Neural cell (in vitro differentiated cells): ENCODE data around the gene ALG5. TPM values are rescaled to one million over a fixed set of nuclear protein-coding genes. Genes with fewer than 3 reads are reported as not detected.

Experiments used
- H2AFZ ChIP-seq: fragments of 200-600, 300-800 bp; sonication (generic), shearing (Covaris generic); 2 replicates; pipeline ENCODE4 v1.6.0; 2014; ENCODE audit warnings: low read depth, mild to moderate bottlenecking, antibody characterized with exemption, low read length, moderate library complexity
- H3F3A ChIP-seq: fragments of 200-600 bp; shearing (Covaris generic); 2 replicates; pipeline ENCODE4 v1.6.1; 2016; ENCODE audit warnings: mild to moderate bottlenecking, moderate library complexity, mixed read lengths, antibody characterized with exemption, low read length; ENCODE audit not compliant: insufficient read depth, poor library complexity, severe bottlenecking
- H3K27ac ChIP-seq: fragments of 200-600, 300-800 bp; sonication (generic), shearing (Covaris generic); 2 replicates; pipeline ENCODE4 v1.5.1; 2014; ENCODE audit warnings: mild to moderate bottlenecking, low read length, moderate library complexity
- H3K27me3 ChIP-seq: fragments of 300-800, 200-600 bp; sonication (generic), shearing (Covaris generic); 2 replicates; pipeline ENCODE4 v1.6.0; 2014; ENCODE audit warnings: mild to moderate bottlenecking, low read depth, low read length, moderate library complexity; ENCODE audit not compliant: insufficient read depth
- H3K36me3 ChIP-seq: fragments of 300-800, 200-600 bp; sonication (generic), shearing (Covaris generic); 2 replicates; pipeline ENCODE4 v1.5.1; 2014; ENCODE audit warnings: mild to moderate bottlenecking, antibody characterized with exemption, low read length, moderate library complexity; ENCODE audit not compliant: insufficient read depth
- H3K4me2 ChIP-seq: fragments of 300-800, 200-600 bp; sonication (generic), shearing (Covaris generic); 2 replicates; pipeline ENCODE4 v1.6.0; 2014; ENCODE audit warnings: mild to moderate bottlenecking, low read length
- H3K4me3 ChIP-seq: fragments of 300-800, 200-600 bp; sonication (generic), shearing (Covaris generic); 2 replicates; pipeline ENCODE4 v1.5.1; 2014; ENCODE audit warnings: mild to moderate bottlenecking, low read length, moderate library complexity
- H3K79me2 ChIP-seq: fragments of 200-600 bp; shearing (Covaris generic); replicated peaks from 2 replicates; pipeline ENCODE4 v1.6.0; 2014; ENCODE audit warnings: mild to moderate bottlenecking, low read length, moderate library complexity; ENCODE audit not compliant: insufficient read depth
- H3K9ac ChIP-seq: fragments of 300-800, 200-600 bp; sonication (generic), shearing (Covaris generic); 2 replicates; pipeline ENCODE4 v1.6.1; 2016; ENCODE audit warnings: mild to moderate bottlenecking, low read length, mixed read lengths
- H3K9me2 ChIP-seq: fragments of 200-600 bp; shearing (Covaris generic); 2 replicates; pipeline ENCODE4 v1.6.1; 2016; ENCODE audit warnings: mild to moderate bottlenecking, low read length, mixed read lengths; ENCODE audit not compliant: insufficient read depth
- H3K9me3 ChIP-seq: fragments of 200-600, 300-800 bp; sonication (generic), shearing (Covaris generic); 2 replicates; pipeline ENCODE4 v1.6.1; 2016; ENCODE audit warnings: mild to moderate bottlenecking, mixed run types, low read length, moderate library complexity, mixed read lengths
- H4K20me1 ChIP-seq: fragments of 200-600 bp; shearing (Covaris generic); 2 replicates; pipeline ENCODE4 v1.6.1; 2016; ENCODE audit warnings: mild to moderate bottlenecking, mixed run types; ENCODE audit not compliant: insufficient read depth
- EP300 ChIP-seq: fragments of 450-650 bp; conservative IDR thresholded peaks from 2 replicates; pipeline ENCODE4 v1.6.1; 2014; ENCODE audit warnings: antibody characterized with exemption, mild to moderate bottlenecking, moderate library complexity; ENCODE audit not compliant: poor library complexity, severe bottlenecking
- EZH2 ChIP-seq: fragments of 200-600, 300-800 bp; shearing (Covaris generic), sonication (generic); IDR thresholded peaks from 2 replicates; pipeline ENCODE4 v1.6.1; 2014; ENCODE audit warnings: antibody characterized with exemption, low read length, borderline replicate concordance, mild to moderate bottlenecking; ENCODE audit not compliant: insufficient read depth, poor library complexity, severe bottlenecking
- MXI1 ChIP-seq: fragments of 450-650 bp; conservative IDR thresholded peaks from 2 replicates; pipeline ENCODE4 v1.6.1; 2014; ENCODE audit warnings: antibody characterized with exemption, mild to moderate bottlenecking; ENCODE audit not compliant: poor library complexity, severe bottlenecking
- POLR2AphosphoS5 ChIP-seq: IDR thresholded peaks from 2 replicates; pipeline ENCODE4 v1.6.1; 2012
- RAD21 ChIP-seq: fragments of 450-650 bp; conservative IDR thresholded peaks from 2 replicates; pipeline ENCODE4 v1.6.1; 2014; ENCODE audit warnings: antibody characterized with exemption, mild to moderate bottlenecking, moderate library complexity
- SMC3 ChIP-seq: fragments of 450-650 bp; conservative IDR thresholded peaks from 2 replicates; pipeline ENCODE4 v1.6.1; 2014; ENCODE audit warnings: antibody characterized with exemption, mild to moderate bottlenecking, moderate library complexity; ENCODE audit not compliant: poor library complexity
- TAF1 ChIP-seq: IDR thresholded peaks from 2 replicates; pipeline ENCODE4 v1.6.1; 2012; ENCODE audit warnings: low read depth
- polyA plus RNA-seq: library from polyadenylated mRNA; depleted of rRNA; stranded (reverse); fragments of >200 nt; gene quantifications from 2 replicates; pipeline ENCODE4 v1.2.3, GENCODE V29; 2014
- TF ChIP-seq, protein P1 (sequence below): IDR thresholded peaks from 2 replicates; pipeline ENCODE4 v1.6.1; 2012; ENCODE audit warnings: borderline replicate concordance
- TF ChIP-seq, protein P2 (sequence below): fragments of 450-650 bp; IDR thresholded peaks from 2 replicates; pipeline ENCODE4 v1.5.1; 2014; ENCODE audit warnings: antibody characterized with exemption, mild to moderate bottlenecking, moderate library complexity; ENCODE audit not compliant: poor library complexity, severe bottlenecking

The ALG5 gene
- polyA plus RNA-seq, 1 donor from 2014 or later = 63.0 TPM

DNA sequence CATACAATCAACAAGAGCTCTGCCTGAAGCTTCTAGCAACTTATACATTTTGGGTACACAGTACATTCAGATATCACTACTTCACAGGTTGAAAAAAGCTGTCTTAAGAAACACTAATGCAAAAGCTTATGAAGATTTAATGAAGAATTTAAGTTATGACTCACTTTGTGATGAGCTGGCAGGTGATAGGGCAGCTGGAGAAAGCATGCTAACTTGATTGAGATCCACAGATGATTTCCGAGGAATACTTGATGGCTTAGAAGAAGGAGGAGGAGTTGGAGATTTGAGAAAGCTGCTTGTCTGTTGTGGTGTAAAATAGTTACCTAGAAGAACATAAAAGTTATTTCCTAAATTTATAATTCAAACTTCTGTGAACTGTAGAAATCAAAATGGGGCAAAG lies 24.7 kb upstream of the ALG5 start:
- Histone ChIP-seq H3K27me3 (no peaks in the 10 kb centered on the region), H3F3A (no peaks in the 10 kb centered on the region), H3K4me3 (no peak overlapping the region), H3K27ac (no peak overlapping the region), H3K9me3 (no peaks in the 10 kb centered on the region), H3K9ac (no peak overlapping the region), H3K4me2 (no peak overlapping the region), H3K79me2 (no peaks in the 10 kb centered on the region), H3K9me2 (no peaks in the 10 kb centered on the region), H3K36me3 (peaks cover 27% of the 10 kb centered on the region), H2AFZ (no peak overlapping the region), H4K20me1 (no peaks in the 10 kb centered on the region)
- TF ChIP-seq, protein P1, sequence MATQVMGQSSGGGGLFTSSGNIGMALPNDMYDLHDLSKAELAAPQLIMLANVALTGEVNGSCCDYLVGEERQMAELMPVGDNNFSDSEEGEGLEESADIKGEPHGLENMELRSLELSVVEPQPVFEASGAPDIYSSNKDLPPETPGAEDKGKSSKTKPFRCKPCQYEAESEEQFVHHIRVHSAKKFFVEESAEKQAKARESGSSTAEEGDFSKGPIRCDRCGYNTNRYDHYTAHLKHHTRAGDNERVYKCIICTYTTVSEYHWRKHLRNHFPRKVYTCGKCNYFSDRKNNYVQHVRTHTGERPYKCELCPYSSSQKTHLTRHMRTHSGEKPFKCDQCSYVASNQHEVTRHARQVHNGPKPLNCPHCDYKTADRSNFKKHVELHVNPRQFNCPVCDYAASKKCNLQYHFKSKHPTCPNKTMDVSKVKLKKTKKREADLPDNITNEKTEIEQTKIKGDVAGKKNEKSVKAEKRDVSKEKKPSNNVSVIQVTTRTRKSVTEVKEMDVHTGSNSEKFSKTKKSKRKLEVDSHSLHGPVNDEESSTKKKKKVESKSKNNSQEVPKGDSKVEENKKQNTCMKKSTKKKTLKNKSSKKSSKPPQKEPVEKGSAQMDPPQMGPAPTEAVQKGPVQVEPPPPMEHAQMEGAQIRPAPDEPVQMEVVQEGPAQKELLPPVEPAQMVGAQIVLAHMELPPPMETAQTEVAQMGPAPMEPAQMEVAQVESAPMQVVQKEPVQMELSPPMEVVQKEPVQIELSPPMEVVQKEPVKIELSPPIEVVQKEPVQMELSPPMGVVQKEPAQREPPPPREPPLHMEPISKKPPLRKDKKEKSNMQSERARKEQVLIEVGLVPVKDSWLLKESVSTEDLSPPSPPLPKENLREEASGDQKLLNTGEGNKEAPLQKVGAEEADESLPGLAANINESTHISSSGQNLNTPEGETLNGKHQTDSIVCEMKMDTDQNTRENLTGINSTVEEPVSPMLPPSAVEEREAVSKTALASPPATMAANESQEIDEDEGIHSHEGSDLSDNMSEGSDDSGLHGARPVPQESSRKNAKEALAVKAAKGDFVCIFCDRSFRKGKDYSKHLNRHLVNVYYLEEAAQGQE = no peak
- TF ChIP-seq RAD21 (no peak), SMC3 (no peak), MXI1 (no peak), POLR2AphosphoS5 (no peak), EZH2 (no peak), TAF1 (no peak), EP300 (no peak)
- TF ChIP-seq, protein P2, sequence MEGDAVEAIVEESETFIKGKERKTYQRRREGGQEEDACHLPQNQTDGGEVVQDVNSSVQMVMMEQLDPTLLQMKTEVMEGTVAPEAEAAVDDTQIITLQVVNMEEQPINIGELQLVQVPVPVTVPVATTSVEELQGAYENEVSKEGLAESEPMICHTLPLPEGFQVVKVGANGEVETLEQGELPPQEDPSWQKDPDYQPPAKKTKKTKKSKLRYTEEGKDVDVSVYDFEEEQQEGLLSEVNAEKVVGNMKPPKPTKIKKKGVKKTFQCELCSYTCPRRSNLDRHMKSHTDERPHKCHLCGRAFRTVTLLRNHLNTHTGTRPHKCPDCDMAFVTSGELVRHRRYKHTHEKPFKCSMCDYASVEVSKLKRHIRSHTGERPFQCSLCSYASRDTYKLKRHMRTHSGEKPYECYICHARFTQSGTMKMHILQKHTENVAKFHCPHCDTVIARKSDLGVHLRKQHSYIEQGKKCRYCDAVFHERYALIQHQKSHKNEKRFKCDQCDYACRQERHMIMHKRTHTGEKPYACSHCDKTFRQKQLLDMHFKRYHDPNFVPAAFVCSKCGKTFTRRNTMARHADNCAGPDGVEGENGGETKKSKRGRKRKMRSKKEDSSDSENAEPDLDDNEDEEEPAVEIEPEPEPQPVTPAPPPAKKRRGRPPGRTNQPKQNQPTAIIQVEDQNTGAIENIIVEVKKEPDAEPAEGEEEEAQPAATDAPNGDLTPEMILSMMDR = no peak

DNA sequence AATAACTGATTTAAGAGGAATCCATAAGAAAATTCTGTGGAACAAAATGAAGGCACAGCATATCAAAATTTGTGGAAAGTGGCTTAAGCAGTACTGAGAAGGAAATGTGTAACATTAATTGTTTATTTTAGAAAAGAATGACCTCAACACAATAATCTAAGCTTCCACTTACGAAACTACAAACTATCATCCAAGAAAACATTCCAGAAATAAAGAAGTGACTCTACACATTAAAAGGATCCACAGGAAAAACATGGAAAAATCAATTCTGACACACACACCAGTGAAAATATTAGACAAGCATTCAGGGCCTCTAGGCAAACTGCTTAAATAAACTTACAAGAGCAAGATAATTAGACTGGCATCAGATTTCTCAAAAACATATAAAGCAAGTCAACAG lies 15.5 kb upstream of the ALG5 start:
- Histone ChIP-seq H3K79me2 (no peaks in the 10 kb centered on the region), H3K27ac (no peak overlapping the region), H3K9me3 (no peaks in the 10 kb centered on the region), H3F3A (no peaks in the 10 kb centered on the region), H3K4me3 (no peak overlapping the region), H3K4me2 (no peak overlapping the region), H2AFZ (no peak overlapping the region), H3K36me3 (peaks cover 37% of the 10 kb centered on the region), H3K9ac (no peak overlapping the region), H3K27me3 (no peaks in the 10 kb centered on the region), H3K9me2 (no peaks in the 10 kb centered on the region), H4K20me1 (no peaks in the 10 kb centered on the region)
- TF ChIP-seq SMC3 (no peak), EZH2 (no peak), RAD21 (no peak), TAF1 (no peak), EP300 (no peak), MXI1 (no peak), POLR2AphosphoS5 (no peak)
- TF ChIP-seq, protein P1 = no peak
- TF ChIP-seq, protein P2 = no peak
